ENCODE measurements around the gene MT2A.
"Not testable (repeated sequence)": the region's sequence is repeated elsewhere in the genome, so short reads cannot be mapped to it uniquely, and the experiment has no call there.

The MT2A gene

DNA sequence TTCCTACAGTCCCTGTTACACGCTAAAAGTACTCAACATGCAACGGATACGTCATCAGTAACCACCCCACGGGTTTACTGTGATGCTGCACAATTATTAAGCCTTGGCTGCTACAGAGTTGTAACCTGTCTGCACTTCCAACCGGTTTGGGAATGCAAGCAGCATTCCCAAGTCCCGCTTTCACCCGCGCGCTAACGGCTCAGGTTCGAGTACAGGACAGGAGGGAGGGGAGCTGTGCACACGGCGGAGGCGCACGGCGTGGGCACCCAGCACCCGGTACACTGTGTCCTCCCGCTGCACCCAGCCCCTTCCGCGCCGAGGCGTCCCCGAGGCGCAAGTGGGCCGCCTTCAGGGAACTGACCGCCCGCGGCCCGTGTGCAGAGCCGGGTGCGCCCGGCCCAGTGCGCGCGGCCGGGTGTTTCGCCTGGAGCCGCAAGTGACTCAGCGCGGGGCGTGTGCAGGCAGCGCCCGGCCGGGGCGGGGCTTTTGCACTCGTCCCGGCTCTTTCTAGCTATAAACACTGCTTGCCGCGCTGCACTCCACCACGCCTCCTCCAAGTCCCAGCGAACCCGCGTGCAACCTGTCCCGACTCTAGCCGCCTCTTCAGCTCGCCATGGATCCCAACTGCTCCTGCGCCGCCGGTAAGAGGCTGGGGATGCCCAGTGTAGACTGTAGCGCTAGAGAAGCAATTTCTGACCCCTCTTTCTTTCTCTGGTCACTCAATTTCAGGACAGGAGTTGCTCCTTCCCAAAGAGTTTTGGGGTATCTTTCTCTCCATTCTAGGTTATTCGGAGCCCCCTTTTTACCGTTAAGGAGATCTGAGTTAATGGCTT lies at the start of gene MT2A:
MT2A (plus strand) TSS at position 542 of the 833 bp plus-strand sequence; CDS start at position 614, 72 bp downstream.
- DNase-seq: peak; percentile 97
- in situ Hi-C loops (cut with MboI; ENCODE audit: low pct_unique_long_range_greater_than_20kb, low sequenced_read_pairs): no loop called here

DNA sequence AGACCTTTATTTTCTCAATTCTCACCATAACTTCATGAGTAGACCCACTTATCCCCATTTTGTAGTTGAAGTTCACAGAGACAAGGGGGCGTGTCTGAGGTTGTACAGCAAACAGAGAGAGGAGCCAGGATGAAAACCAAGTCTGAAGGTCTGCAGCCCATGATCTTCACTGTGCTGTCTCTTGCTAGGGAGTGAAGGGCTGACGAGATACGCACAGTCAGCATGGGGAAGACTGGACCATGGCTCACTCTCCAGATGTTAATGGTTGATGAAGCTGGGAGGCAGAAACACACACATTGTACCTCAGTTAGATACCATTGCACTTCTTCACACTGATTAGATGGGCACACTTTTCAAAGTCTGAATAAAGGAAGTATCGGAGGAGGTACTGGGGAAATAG lies 49.3 kb upstream of the MT2A start:
- in situ Hi-C loops (cut with MboI; ENCODE audit: low pct_unique_long_range_greater_than_20kb, low sequenced_read_pairs): no loop called here

DNA sequence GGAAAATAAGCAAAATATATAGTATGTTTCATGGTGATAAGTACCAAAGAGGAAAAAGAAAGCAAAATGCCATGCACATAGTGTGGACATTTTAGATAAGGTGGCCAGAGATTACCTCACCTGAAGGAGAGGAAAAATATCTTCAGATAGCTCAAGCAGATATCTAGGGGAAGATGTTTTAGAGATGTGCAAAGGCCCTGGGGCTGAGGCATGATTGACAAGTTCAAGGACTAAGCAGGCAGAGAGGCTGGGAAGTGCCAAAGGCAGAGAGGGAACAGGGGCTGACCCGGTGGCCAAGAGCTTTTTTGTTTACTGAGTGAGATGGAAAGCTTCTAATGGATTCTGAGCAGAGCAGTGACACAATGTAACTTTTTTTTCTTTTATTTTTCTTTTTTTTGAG lies 47.9 kb upstream of the MT2A start:
- in situ Hi-C loops (cut with MboI; ENCODE audit: low pct_unique_long_range_greater_than_20kb, low sequenced_read_pairs): no loop called here
- DNase-seq: no peak

More for the DNA sequence above, 49.3 kb upstream of the MT2A start:
- DNase-seq: no peak

DNA sequence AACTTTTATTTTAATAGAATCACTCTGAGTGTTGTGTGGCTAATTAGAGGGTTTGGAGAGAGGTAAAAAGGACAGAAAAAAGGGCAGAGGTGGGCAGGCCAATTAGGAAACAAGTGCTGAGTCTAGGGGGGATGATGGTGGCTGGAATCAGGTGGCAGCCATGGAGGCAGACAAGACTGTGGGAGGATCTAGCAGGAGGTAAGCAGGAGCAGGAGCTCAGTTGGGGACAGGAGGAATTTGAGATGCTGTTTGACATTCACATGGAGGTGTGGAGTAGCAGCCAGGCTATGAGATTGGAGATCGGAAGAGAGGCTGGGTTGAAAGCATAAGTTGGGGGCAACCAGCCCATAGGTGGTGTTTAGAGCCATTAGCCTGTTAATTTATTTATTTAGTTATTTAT lies 47.3 kb upstream of the MT2A start:
- DNase-seq: no peak
- in situ Hi-C loops (cut with MboI; ENCODE audit: low pct_unique_long_range_greater_than_20kb, low sequenced_read_pairs): no loop called here

DNA sequence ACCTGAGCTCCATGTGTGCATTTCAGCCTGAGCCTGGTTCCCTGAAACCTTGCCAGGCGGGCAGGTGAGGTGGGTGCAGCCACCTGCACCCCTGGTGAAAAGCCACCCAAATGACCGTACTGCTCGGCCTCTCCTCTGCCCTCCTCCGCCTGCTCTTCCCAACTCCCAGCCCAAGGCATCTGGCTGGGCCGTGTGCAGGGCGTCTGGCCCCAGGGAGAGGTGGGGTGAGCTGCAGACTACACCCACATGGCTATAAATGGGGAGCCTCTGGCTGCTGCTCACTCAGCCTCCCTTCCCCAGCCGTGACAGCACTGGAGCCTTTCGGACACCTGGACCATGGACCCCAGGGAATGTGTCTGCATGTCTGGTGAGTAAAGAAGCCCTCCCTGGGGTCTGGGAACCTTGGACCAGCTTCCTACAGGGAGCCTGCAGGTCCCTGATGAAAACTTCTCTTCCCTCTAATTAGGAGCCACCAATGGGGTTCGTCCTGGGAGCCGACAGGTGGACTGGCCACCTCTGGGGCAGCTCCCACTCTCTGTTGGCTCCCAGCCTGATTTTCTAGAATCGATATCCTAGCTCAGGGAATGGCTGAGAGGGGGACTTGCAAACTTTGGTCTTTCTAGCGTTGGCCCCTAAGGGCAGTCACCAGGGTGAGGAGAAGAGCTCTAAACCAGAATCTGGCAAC lies 43.4 kb upstream of the MT2A start, which contains the start of gene MT4:
MT4 (plus strand) TSS at position 281 of the 685 bp plus-strand sequence; CDS start at position 337, 56 bp downstream.
- in situ Hi-C loops (cut with MboI; ENCODE audit: low pct_unique_long_range_greater_than_20kb, low sequenced_read_pairs): no loop called here
- DNase-seq: no peak

DNA sequence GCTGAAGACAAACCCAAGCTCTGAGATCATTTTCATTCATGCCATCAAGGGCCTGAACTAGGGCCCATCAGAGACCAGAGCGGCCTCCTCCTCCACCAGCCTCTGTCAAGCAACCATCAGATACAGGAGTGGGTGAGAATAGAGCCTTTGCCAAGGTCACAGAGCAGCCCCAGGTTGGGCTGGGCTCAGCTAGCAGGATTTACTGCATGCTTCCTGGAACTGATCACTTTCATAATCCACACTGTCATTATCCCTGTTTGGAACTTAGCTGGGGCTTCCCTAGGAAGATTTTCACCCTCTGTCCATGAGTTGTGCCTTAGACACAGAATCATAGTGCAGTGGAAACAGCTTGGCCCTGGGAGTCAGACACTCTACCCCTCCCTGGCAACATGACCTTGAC lies 38.4 kb upstream of the MT2A start:
- in situ Hi-C loops (cut with MboI; ENCODE audit: low pct_unique_long_range_greater_than_20kb, low sequenced_read_pairs): no loop called here
- no peak for DNase-seq

DNA sequence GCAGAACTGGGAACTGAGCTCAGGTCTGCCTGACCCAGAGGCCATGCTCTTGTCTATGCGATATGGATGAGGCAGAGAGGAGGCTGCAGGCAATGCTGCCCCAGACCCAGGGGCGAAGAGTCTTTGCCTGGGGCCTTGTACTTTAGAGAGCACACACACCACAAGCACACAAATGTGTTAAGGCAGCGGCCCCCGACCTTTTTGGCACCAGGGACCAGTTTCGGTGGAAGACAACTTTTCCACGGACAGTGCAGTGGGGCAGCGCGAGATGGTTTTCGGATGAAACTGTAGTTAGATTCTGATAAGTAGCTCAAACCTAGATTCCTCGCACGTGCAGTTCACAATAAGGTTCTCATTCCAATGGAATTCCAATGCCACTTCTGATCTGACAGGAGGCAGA lies 36.9 kb upstream of the MT2A start:
- in situ Hi-C loops (cut with MboI; ENCODE audit: low pct_unique_long_range_greater_than_20kb, low sequenced_read_pairs): no loop called here
- DNase-seq: no peak

DNA sequence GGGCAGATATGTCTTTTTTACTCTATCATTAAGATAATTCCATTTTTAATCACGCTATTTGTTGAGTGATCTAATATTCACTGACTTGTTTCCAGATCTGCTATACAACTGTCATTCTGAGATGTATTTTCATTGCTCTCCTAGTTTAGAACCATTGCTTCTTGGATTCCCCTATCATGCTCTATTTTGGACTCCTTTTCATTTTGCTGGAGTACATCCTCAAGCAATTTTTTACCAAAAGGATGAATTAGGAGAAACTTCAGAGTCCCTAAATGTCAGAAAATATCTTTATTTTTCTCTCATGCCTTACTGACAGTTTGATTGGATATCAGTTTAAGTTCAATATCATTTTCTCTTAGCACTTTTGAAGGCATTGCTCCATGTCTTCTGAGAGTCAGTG lies 33.8 kb upstream of the MT2A start:
- in situ Hi-C loops (cut with MboI; ENCODE audit: low pct_unique_long_range_greater_than_20kb, low sequenced_read_pairs): no loop called here

DNA sequence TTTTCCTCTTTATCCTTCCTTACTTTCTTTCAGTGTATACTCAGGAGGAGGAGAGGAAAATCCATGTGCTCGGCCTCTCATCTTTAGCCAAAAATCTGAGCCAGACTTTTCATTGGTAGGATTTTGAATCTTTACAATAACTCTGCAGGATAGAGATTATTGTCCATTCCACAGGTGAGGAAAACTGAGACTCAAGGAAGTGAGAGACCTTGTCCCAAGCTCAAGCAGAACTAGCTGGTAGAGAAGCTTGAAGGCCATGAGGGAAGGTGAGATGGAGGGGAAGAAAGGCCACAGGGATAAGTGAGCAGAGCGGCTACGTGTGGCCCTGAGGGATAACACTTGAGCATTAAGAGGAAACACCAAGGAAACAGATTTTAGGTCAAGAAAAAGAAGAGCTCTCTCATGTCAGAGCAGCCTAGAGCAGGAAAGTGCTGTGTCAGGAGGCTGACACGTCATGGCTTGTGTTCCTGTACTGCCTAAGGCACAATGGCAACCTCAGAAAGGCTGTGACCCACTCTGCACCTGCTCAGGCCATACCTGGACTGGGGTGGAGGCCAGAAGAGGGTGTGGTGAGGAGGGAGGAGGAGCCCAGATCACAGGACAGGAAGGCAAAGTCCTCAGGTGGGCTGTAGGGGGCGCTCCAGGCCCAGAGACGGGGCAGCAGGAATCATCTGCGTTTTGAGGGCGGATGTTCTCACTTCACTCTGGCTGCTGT lies 31.6 kb upstream of the MT2A start:
- in situ Hi-C loops (cut with MboI; ENCODE audit: low pct_unique_long_range_greater_than_20kb, low sequenced_read_pairs): no loop called here

More for the DNA sequence above, 33.8 kb upstream of the MT2A start:
- DNase-seq: no peak

DNA sequence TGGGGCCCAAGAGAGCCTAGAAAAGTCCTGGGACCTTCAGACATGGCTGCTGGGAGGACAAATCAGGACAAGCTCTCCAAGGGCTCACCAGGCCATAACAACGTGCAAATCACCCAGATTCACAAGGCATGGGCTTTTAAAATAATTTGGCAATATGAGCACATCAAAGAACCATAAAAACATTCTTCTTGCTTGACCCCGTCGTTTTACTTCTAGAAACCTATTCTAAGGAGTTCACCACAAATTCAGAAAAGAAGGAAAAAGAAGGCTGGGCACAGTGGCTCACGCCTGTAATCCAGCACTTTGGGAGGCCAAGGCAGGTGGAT lies 31.1 kb upstream of the MT2A start:
- in situ Hi-C loops (cut with MboI; ENCODE audit: low pct_unique_long_range_greater_than_20kb, low sequenced_read_pairs): no loop called here
- no peak for DNase-seq

More for the DNA sequence above, 31.6 kb upstream of the MT2A start:
- DNase-seq: peak; percentile 84

DNA sequence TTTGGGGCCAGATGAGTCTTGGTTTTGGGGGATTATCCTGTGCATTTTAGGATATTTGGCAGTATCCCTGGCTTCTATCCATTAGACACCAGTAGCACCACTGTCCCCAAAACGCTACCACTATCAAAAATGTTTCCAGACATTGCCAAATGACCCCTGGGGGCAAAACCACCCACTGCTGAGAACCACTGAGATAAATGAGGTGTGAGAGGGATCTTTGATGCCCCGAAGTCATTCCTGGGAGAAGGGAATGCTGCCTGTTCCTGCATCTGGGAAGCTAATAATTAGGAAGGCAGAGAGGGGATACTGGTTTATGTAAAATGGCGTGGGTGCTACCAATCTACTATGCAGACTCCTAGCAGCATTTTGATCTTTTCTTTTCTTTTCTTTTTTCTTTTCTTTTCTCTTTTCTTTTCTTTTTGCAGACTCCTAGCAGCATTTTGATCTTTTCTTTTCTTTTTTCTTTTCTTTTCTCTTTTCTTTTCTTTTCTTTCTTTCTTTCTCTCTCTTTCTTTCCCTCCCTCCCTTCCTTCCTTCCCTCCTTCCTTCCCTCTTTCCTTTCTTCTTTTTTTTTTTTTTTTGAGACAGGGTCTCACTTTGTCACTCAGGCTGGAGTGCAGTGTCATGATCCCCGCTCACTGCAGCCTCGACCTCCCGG lies 27.9 kb upstream of the MT2A start:
- in situ Hi-C loops (cut with MboI; ENCODE audit: low pct_unique_long_range_greater_than_20kb, low sequenced_read_pairs): no loop called here
- no peak for DNase-seq

DNA sequence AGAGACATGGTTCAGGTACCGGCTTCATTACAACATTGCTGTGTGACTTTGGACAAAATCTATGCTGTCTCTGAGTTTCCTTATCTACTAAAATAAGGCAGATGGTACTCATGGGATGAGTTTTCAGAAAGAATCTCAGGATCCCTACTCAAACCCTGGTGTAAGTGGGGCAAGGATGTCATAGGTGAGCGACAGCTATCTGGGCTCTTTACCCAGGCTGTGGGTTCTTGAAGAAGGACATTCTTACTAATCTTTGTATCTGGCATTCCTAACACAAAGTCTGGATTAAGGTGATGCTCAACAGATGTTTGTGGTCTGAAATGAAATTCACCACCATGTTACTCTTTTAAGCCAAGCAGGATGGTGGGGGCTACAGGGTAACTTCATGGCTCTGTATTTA lies 25.5 kb upstream of the MT2A start:
- DNase-seq; in situ Hi-C loops (cut with MboI; ENCODE audit: low pct_unique_long_range_greater_than_20kb, low sequenced_read_pairs): not testable (repeated sequence)

DNA sequence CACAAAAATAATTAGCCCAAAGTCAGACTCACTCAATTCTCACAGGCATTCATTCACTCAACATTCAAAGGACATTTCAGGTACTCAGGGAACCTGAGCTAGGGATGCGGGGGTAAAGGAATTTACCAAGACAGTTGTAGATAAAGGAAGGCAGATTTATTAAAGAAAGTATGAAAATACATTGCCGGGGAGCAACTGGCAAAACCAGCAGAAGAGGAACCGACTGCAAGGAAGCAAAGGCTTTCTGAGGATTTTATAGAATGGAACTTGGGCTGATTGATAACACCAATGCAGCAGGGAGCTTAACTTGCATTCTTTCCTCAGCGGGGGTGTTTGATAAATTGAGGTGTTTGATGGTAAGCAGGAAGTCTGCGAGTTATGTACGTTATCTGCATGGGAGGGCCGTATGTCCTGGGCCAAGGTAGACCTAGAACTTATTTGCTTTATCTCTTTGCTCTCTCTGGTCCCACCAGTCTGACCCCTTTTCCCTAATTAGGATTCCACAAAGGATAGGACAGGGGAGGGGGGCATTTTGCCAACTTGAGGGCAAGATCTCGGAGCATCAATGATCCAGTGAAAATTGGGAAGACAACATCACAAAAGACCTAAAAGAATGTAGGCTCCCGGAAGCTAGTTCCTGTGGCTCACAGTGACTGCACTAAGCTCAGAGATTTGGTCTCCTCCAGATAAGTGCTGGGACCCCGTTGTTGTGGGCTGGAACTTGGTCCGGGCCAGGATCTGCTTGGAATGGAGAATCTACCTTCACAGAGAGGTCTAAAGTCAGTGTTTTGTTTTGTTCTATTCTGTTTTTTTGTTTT lies 24.8 kb upstream of the MT2A start:
- in situ Hi-C loops (cut with MboI; ENCODE audit: low pct_unique_long_range_greater_than_20kb, low sequenced_read_pairs): no loop called here
- no peak for DNase-seq

DNA sequence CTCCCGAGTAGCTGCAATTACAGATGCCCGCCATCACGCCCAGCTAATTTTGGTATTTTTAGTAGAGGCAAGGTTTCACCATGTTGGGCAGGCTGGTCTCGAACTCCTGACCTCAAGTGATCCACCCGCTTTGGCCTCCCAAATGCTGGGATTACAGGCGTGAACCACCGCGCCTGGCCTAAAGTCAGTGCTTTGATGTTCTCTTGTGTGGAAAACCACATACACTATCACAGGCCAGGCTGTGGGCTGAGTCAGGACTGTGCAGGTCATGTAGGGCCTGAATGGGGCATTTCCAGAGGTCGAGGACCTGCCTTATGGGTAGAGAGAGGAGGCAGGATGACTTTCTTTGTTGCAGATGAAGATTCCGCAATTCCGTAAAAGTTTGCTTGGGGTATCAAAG lies 24.1 kb upstream of the MT2A start:
- in situ Hi-C loops (cut with MboI; ENCODE audit: low pct_unique_long_range_greater_than_20kb, low sequenced_read_pairs): no loop called here
- no peak for DNase-seq

DNA sequence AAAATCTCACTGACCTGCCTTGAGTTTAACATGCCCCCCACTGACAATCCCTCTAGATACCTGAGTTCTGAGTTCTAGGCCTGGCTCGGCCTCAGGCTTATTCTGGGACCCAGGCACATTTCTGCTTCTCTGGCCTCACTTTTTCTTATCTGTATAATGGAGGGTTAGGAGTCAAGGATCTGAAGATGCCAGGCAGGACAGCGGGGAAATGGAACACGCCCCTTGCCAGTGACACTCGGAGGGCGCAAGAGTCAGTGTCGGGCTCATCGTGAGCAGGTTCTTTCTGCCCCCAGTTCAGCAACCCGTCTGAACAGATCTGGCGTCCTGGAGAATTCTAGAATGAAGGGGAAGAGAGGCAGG lies 19.6 kb upstream of the MT2A start:
- in situ Hi-C loops (cut with MboI; ENCODE audit: low pct_unique_long_range_greater_than_20kb, low sequenced_read_pairs): no loop called here
- no peak for DNase-seq

DNA sequence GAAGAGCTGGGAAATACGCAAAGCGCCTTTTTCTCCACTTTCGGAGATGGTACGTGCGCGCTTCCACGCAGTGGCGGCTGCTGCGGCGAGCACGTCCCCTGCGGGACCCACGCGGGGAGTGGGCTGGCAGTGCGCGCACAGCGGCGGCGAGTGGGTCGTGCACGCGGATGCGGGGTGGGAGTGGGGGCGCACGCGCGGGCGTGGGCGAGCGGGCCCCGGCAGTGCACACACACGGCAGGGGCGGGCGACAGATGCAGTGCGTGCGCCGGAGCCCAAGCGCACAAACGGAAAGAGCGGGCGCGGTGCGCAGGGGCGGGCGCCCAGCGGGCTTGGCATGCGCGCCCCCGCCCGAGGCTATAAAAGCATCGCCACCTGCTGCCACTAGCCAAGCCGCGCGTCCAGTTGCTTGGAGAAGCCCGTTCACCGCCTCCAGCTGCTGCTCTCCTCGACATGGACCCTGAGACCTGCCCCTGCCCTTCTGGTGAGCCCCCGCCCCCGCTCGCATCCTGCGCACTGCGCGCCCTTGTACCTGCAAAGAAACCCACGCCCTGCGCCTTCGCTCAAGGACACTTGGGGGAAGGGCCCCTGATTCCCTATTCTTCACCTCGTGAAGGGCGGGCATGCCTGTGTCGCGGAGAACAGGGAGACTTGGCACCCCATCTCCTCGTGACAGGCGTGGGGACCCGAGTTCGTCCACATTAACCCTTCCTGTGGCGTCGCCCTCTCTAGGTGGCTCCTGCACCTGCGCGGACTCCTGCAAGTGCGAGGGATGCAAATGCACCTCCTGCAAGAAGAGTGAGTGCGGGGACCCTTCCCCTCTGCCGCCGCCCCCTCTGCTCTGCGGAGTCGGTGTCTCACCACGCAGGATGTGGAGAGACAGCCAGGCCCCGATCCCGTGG lies 19.0 kb upstream of the MT2A start, which contains the start of gene MT3:
MT3 (plus strand) TSS at position 388 of the 899 bp plus-strand sequence; CDS start at position 451, 63 bp downstream.
- no peak for DNase-seq
- in situ Hi-C loops (cut with MboI; ENCODE audit: low pct_unique_long_range_greater_than_20kb, low sequenced_read_pairs): no loop called here

DNA sequence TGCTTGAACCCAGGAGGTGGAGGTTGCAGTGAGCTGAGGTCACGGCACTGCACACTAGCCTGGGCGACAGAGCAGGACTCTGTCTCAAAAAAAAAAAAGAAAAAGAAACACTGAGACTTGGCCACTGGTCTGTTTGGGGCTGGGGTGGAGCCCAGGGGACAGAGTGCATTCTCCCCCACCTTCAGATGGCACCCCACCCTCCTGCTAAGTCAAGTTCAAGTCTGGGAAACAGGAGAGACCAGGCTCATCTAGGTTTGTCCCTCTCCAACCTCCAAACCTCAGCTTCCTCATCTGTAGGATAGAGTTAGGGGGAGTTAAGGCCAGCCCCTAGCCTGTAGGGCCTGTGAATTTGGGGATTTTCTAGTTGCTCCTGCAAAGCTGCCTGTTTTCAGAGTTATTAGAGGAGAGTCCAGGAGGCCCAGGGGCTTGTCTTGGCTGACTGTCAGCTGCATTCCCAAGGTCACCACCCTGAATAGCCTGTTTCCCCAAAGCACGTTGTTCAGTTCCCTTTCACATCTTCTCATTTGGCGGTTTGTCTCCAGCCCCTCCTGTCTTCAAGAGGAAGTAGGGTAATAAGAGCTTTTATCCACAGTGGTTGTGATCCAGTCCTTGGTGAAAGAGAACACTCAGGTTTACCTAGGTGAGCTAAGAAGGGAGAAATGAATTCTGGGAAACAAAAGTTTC lies 16.9 kb upstream of the MT2A start:
- in situ Hi-C loops (cut with MboI; ENCODE audit: low pct_unique_long_range_greater_than_20kb, low sequenced_read_pairs): no loop called here

More for the DNA sequence above, 16.9 kb upstream of the MT2A start:
- peak; percentile 79 for DNase-seq
